ENCODE data around the gene HOXA5.

HOXA5 gene

DNA sequence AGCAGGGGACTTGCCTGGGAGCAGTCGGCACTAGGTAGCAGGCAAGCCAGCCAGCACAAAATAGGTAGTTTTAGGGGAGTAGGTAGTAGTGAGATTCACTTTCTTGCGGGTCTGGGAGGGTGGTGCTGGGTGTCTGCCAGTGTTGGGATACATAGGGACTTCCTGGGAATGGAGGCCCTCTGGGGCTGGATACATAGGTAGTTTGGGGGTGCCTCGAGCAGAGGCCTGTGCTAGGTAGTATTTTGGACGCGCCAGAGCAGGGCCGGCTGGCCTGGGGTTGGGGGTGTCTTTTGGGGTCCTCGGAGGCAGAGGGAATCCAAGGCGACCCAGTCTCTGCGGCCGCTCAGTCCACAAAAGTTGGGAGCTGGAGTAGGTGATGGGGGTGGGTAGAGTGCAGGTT lies 10.9 kb upstream of the HOXA5 start:
- in situ Hi-C loops (cut with HindIII; ENCODE audit: low pct_ligation_motif_present, low pct_unique_long_range_greater_than_20kb, low sequenced_read_pairs), result no loop called here

DNA sequence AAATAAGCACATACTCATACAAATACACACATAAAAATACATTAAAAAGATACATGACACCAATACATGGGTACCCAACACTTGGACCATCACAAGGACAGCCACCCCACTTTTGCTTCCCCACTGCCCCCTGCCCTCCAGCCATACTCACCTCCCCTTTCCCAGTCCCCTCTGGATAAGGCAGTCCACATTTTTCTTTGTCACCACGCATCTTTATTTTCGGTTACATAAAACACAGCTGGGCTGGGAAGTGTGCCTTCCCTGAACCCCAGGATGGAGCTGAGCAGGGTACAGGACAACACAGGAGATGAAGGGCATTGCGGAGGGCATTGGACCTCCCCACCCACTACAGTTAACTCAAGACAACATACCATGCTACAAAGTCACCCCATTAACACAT lies 10.0 kb upstream of the HOXA5 start:
- DNase-seq, result no peak
- in situ Hi-C loops (cut with HindIII; ENCODE audit: low pct_ligation_motif_present, low pct_unique_long_range_greater_than_20kb, low sequenced_read_pairs), result no loop called here

More for the DNA sequence above, 10.9 kb upstream of the HOXA5 start:
- DNase-seq, result no peak

DNA sequence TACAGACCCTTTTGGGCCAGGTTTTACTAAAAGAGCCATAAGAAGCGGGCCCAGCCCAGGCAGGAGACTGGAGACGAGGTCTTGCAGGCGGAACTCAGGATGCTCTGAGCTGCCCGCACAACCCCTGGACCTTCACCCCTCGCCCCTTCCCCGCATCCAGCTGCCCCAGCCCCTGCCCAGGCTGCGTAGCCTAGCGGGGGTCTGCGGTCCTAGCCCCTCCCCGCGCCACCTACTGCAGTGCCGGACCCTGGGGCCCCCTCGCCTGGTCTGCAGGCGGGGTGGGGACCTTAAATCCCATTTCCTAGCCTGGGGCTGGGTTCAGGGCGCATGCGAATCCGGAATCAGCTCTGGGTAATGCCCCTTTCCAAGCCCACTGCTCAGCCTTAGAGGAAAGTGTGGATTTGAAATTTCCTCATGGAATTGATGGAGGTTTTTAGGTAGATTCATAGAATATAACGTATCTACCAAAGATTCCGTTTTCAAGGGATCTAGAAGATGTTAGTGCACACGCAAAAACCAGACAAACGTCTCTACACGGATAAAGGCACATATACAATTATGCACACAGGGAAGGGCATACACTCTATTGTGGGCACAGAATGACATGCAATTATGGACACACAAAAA lies 9.4 kb upstream of the HOXA5 start:
- no peak for DNase-seq
- in situ Hi-C loops (cut with HindIII; ENCODE audit: low pct_ligation_motif_present, low pct_unique_long_range_greater_than_20kb, low sequenced_read_pairs), result no loop called here

DNA sequence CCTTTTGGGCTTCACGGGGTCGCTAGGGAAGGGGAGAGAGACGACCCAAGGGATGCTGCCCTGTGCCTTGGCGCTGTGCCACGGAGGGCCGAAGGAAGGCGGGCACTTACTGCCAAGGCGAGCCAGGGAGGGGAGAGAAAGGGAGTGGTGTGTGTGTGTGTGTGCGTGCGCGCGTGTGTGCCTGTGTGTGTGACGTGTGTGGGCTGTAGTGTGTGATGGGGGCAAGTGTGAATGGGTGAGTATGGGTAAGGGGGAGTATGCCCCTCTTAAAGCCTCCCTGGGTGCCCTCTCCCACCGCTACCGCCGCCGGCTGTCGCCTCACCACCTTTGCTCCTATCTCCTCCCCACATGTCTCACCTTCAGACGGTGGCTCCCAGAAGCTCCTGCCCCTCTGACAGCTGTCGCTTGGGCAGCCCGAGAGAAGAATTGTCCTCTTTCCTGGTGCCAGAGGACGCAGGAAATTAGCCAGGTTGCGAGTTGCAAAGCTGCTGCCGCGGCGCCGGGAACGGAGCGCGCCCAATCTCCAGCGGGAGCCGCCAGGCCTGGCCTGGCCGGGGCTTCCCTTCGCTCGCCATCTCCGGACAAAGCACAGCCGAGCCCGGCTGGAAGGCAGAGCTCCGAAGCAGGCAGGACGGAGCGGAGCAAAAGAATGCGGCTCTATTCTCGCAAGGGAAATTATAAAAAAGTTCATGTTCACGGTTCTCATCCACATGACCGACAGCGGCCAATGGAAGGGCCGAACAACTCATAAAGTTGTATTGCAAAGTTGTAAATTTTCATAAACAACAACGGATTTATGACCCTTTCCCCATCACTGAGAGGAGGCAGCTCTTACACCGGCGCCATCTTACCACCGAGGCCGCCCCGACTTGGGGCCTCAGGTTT lies 8.7 kb upstream of the HOXA5 start, which contains the start of gene HOXA3:
Gene HOXA3 (minus strand): TSS at position 653 of the 885 bp plus-strand sequence. CDS start 41,943 bp downstream, outside the sequence.
- peak; percentile 69 for DNase-seq
- in situ Hi-C loops (cut with HindIII; ENCODE audit: low pct_ligation_motif_present, low pct_unique_long_range_greater_than_20kb, low sequenced_read_pairs), result no loop called here

DNA sequence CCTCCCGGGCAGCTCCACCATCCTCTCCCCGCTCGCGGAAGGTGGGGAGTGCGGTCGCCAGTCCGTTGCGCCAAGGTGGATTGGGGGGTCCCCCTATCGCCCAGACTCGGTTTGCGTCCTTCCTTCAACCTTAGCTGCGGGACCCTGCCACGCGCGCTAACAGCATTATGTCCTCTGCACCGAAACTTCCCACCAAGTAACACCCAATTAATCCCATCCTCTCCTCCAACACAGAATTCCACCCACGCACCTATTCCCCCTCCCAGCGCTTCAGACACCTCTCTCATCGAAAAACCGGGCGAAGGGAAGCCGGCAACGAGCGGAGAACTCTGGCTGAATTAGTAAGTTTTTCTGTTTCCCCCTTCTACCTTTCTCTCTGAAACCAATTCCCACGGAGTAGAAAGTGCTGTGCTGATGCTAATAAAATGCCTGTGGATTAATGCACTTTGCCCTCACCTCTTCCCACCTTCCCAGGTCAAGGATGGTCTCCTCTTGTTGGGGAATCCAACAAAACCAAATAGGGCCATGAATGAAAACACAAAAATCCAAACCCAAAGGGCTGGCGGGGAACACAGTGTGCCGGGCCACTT lies 8.0 kb upstream of the HOXA5 start:
- in situ Hi-C loops (cut with HindIII; ENCODE audit: low pct_ligation_motif_present, low pct_unique_long_range_greater_than_20kb, low sequenced_read_pairs), result no loop called here
- DNase-seq, result peak; percentile 24

DNA sequence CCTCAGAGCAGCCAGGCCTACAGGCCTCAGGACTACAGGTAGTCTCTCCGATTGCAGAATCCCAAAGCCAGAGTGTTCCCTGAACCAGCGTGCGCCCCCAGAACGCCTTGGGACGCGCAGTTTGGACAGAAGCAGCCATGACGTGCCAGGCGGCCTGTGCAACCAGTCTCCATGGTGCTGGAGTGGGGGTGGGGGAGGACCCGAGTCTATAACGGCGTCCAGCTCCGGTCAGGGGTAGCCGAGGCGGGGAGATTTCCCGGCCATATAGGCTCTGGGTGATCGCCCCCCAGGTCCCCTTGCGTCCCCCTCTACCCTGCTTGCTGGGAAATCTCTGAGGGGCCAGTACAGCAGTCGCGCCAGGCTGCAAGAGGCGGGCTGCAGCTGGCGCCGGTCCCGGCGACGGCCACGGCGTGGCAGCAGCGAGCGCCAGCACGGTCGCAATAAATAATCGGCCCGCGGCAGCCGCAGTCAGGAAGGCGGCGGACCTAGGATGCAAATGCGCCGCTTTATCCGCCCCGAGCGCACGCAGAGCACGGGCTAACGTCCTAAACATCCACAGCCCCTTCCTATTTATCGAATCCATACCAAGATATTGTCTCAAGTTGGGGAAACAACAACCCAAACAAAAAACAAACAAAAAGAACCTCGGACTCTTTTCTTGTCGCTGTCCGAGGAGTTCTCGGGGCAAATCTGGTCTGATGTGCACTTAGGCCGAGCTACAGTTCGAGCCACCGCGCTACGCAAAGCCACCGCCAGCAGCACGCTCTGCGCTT lies 7.3 kb upstream of the HOXA5 start:
- DNase-seq, result peak; percentile 93
- in situ Hi-C loops (cut with HindIII; ENCODE audit: low pct_ligation_motif_present, low pct_unique_long_range_greater_than_20kb, low sequenced_read_pairs), result no loop called here

DNA sequence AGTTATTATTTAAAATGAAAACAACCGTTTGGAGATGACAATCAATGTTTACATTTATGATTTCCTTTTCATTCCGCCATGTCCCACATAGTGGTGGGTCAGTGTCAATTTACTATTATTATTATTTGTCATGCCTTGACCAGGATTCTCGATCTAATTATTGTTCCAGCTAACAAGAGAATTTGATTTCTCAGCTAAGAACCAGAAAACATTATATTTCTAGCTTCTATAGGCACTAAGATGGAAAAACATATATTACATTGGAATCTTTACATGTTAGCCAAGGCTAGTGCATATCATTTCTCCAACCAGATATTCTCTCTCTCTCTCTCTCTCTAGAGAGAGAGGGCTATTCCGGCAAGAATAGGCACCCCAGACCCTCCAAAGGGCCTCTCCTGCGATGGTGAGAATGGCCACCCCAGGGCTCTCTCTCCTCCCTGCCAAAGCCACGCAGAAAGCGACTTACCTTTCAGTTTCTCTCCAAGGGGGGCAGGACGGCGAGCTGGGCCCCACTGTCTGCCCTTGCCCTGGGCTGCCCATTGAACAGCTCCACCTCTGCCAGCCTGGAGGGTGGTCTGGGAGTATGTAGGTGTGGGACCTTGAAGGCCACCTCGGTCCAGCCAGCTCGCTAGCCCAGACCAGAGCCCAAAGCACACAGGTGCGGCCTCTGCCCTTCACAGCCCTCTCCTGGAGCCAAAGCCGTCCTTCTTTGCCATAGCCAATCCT lies 6.5 kb upstream of the HOXA5 start:
- in situ Hi-C loops (cut with HindIII; ENCODE audit: low pct_ligation_motif_present, low pct_unique_long_range_greater_than_20kb, low sequenced_read_pairs), result no loop called here

DNA sequence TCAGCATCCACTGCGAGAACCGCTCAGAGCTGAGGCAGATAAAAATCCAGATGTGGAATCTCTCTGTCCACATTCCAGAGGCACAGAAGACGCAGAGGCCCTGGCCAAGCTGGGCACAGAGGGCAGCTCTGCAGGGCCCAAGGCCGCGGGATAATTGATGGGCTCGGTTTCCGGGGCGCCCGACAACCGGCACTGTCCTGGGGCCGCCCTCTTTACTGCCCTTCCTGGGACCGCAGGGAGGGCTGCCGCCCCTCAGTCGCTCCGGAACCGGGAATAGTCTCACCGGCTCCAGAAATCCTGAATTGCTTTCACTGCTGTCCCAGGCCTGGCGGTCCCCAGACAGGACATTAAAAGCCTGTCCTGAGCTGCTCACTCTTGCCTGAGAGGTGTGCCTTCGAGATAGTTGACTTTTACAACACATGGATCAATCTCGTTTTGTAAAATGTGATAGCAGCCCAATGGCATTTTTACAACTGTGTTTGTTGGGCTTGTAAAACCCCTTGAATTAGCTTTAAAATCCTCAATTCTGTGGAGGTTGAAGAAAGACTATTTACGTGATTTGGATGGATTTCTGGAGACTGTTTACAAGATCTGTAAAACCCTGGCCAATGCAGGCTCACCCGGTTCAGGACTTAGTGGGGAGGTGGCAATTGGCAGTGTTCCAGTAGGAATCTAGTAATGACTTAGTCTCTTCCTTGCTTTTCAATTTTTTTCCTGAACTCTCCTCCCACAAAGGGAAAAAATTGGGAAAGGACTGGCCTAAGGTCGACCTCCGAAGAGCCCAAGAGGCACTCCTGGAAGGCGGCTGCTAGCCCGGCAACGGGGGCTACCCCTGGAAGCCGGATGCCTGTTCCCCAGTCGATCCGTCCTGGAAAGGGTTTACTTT lies 5.5 kb upstream of the HOXA5 start:
- DNase-seq, result peak; percentile 40
- in situ Hi-C loops (cut with HindIII; ENCODE audit: low pct_ligation_motif_present, low pct_unique_long_range_greater_than_20kb, low sequenced_read_pairs), result no loop called here

More for the DNA sequence above, 6.5 kb upstream of the HOXA5 start:
- peak; percentile 53 for DNase-seq

DNA sequence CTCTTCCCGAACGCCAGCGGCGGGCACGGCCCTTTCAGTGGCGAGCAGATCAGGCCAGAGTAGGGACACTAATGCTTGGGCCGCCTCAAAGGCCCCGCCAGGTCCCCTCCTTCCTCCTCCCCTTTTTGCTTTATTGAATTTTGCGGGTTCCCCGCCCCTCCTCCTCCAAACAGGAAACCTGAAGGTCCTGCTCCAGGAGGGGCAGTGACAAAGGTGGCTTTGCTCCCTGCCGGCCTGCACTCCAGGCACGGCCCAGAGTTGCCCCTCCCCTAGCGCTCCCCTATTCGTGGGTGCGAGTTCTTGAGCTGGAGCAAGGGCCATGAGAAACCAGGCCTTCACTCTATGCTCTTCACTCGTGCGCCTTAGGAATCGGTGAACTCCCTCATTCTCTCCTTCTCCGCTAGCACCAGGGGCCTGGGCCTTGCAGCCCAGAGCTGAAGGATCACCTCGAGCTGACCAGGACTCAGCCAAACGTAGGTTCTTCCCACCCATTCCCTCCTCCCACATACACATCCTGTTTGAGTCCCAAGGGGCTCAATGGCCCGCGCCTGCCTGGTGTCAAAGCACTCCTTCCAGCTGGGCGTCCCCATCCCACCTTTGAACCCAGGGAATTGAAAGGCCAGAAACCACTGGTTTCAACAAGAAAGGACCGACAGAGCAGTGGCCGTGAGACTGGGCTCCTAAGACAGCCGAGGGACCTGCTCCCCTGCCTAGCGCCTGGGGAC lies 4.7 kb upstream of the HOXA5 start:
- in situ Hi-C loops (cut with HindIII; ENCODE audit: low pct_ligation_motif_present, low pct_unique_long_range_greater_than_20kb, low sequenced_read_pairs), result no loop called here
- DNase-seq, result peak; percentile 52

DNA sequence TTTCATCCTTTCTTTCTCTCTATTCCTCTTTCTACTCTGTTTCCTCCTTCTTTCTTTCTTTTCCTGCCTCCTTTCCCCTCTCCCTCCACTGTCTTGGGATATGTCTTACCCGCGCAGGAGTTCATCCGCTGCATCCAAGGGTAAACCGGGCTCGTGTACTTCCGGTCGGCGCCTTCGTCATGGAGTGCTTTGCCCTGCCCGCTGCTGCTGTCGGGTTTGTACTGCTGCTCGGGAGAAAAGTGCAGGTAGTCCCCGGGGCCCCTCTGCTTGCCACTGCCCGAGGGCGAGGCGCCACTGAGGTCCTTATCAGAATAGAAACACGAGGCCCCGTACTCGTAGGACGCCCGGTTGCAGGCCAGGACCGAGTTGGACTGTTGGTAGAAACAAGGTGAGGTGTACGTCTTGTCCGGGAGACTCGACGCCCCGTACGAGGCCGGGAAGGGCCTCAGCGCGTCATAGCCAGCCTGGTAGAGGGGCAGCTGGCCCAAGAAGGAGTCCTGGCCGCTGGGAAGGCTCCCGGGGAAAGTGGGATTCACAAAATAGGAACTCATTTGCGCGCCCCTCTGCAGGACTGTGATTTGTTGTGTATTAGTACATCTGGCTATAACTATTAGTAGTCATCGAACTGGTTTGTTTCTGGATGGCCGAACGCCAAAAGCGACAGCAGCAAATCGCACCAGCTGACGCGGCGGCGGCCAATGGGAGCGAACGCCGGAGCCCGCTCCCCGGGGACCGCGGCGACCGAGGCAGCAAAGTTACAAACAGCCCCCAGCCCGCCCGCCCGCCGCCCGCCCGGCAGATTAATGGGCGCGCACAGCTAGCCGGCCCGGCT lies 3.9 kb upstream of the HOXA5 start, which contains the start of gene HOXA6:
Gene HOXA6 (minus strand): TSS at position 576 of the 832 bp plus-strand sequence. CDS start 25 bp downstream, at position 551.
- in situ Hi-C loops (cut with HindIII; ENCODE audit: low pct_ligation_motif_present, low pct_unique_long_range_greater_than_20kb, low sequenced_read_pairs), result no loop called here
- no peak for DNase-seq

DNA sequence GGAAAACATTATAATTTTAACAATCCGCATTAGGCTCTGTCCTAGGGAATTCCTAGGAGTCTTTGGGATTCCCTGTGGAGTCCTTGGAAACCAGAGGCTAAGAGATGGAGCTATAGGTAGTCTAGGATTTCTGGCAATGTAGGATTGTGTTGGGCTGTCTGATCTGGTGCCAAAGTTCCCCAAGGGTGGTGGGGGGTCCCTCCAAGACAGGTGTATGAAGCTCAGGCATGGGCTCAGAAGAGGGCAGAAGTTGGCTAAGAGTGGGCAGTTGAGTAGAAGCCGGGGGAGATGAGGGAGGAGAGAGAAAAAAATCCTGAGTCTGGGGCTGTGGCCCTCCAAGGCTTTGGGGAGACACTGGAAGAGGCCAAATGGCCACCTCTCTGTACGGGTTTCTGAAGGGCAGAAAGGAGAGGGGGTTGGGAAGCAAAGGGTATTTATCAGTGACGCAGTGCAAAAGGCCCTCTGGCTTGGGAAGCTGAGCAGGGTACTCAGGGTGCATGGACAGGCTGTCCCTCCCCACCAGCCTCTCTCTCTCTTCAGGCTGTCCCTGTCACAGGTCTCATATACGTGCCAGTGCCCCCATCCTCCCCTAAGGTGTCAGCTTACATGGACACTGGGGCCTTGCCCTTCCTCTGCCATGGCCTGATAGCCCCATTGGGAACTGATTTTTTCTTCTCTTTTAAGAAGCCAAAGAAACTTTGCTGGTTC lies 3.2 kb upstream of the HOXA5 start:
- in situ Hi-C loops (cut with HindIII; ENCODE audit: low pct_ligation_motif_present, low pct_unique_long_range_greater_than_20kb, low sequenced_read_pairs), result no loop called here
- no peak for DNase-seq

DNA sequence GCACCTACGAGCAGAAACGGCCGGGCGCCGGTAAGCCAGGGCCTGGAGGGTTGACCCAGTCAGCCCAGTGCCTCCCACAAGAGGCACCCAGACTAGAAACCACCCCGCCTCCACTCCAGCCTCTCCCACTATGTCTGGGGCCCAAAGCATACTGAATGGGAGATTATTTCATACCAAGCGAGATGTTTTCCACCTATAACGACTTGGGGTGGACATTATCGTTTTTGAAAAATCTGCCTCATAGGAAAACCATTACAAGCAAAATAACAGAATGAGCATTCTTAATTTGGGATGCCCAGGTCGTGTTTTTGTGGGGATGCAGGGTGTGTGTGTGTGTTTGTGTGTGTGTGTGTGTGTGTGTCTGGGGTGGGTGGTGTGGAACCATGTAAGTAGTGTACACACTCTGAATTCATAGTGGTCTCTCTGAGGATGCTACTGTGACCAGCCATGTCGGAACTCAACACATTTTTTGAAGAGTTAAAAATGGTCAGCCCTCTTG lies 2.5 kb upstream of the HOXA5 start:
- in situ Hi-C loops (cut with HindIII; ENCODE audit: low pct_ligation_motif_present, low pct_unique_long_range_greater_than_20kb, low sequenced_read_pairs), result no loop called here

DNA sequence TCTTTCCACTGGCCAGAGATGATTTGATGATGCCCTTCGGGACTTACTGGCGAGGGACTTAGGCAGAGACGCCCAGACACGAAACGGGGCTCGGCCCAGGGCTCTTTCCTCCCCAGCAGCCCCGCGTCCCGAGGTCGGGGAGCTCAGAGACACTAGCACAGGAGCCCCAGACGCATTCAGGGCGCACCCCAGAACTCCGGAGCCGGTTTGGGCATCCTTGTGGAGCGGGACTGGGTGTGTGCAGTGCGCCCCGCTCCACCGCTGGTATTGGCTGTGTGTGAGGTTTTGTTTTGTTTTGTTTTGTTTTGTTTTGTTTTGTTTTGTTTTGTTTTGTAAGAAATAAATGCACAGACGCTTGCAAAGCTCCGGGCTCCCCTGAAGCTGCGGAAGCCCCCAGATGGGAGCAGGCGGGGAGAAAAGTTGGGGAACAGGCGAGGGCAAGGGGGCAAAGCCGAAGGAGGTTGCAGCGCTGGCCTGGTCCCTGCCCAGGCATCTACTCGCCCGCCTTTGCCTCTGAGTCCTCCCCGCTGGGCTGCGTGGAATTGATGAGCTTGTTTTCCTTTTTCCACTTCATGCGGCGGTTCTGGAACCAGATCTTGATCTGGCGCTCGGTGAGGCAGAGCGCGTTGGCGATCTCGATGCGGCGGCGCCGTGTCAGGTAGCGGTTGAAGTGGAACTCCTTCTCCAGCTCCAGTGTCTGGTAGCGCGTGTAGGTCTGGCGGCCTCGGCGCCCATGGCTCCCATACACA lies 1.9 kb upstream of the HOXA5 start:
- in situ Hi-C loops (cut with HindIII; ENCODE audit: low pct_ligation_motif_present, low pct_unique_long_range_greater_than_20kb, low sequenced_read_pairs), result no loop called here
- no peak for DNase-seq

More for the DNA sequence above, 2.5 kb upstream of the HOXA5 start:
- DNase-seq, result no peak

DNA sequence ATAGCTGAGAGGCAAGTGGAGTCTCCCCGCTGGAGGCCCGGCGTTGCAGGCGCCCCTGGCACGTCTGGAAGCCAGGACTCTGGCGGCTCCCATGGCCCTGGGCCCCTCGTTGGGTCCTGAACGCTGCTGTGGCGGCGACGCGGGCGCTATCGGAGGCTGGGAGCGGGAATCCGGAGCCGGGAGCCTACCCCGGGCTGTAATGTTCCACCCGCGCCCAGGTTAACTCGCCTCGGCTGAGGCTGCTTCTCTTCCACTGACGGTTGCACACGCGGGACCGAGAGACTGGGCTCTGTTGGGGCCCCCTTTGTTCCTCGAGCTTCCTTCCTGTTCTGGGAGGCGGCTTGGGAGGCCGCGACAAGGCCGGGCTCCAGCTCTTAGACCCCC lies 1.3 kb upstream of the HOXA5 start:
- in situ Hi-C loops (cut with HindIII; ENCODE audit: low pct_ligation_motif_present, low pct_unique_long_range_greater_than_20kb, low sequenced_read_pairs), result no loop called here
- DNase-seq, result no peak
